GM23338 (cell line): ENCODE results near the gene CCT2. TPM values are rescaled to one million over a fixed set of nuclear protein-coding genes. Genes with fewer than 3 reads are reported as not detected.

Experiments
- microRNA-seq: library from miRNA; unstranded; fragments of <30 nt; microRNA quantifications from one replicate; pipeline ENCODE4, GENCODE V29; 2017
- polyA plus RNA-seq: library from polyadenylated mRNA; unstranded; fragments of >200 nt; fragmentation: Nextera tagmentation; extraction: Ambion mirVana; gene quantifications from 2 replicates; pipeline ENCODE4 v1.2.1, GENCODE V29; 2016
- small RNA-seq: library from RNA; depleted of rRNA; stranded (forward); fragments of <200 nt; gene quantifications from one replicate; pipeline ENCODE3, GENCODE V24; 2014; ENCODE audit warnings: low replicate concordance
- total RNA-seq: library from RNA; depleted of rRNA; stranded (reverse); fragments of >200 nt; shearing (Covaris generic); gene quantifications from 2 replicates; pipeline ENCODE4 v1.2.3, GENCODE V29; 2014; rRNA removed
- TF ChIP-seq, protein P1 (sequence below): fragments of 250-450 bp; sonication (Bioruptor Pico); IDR thresholded peaks from 2 replicates; pipeline ENCODE4 v1.5.0; 2020; ENCODE audit warnings: mild to moderate bottlenecking, moderate library complexity

CCT2 gene
- total and polyA plus RNA-seq, 2 experiments from 2014 or later: 434 to 778 TPM

DNA sequence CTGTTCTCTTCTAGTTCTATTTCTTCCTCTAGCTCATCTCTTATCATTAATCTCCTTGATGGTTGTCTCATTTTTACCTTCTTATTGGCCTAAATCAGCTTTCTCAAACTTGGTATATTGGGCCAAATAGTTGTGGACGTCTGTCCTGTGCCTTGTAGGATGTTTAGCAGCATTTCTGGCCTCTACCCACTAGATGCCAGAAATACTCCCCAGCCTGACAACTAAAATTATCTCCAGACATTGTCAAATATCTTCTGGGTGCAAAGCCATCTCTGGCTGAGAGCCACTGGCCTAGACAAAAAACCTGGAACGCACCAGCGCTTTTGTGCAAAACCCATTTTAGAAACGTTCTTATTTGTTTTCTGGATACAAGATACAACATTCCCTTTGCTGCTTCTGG is 64.3 kb downstream of the CCT2 start (continued):
- TF ChIP-seq, protein P1, sequence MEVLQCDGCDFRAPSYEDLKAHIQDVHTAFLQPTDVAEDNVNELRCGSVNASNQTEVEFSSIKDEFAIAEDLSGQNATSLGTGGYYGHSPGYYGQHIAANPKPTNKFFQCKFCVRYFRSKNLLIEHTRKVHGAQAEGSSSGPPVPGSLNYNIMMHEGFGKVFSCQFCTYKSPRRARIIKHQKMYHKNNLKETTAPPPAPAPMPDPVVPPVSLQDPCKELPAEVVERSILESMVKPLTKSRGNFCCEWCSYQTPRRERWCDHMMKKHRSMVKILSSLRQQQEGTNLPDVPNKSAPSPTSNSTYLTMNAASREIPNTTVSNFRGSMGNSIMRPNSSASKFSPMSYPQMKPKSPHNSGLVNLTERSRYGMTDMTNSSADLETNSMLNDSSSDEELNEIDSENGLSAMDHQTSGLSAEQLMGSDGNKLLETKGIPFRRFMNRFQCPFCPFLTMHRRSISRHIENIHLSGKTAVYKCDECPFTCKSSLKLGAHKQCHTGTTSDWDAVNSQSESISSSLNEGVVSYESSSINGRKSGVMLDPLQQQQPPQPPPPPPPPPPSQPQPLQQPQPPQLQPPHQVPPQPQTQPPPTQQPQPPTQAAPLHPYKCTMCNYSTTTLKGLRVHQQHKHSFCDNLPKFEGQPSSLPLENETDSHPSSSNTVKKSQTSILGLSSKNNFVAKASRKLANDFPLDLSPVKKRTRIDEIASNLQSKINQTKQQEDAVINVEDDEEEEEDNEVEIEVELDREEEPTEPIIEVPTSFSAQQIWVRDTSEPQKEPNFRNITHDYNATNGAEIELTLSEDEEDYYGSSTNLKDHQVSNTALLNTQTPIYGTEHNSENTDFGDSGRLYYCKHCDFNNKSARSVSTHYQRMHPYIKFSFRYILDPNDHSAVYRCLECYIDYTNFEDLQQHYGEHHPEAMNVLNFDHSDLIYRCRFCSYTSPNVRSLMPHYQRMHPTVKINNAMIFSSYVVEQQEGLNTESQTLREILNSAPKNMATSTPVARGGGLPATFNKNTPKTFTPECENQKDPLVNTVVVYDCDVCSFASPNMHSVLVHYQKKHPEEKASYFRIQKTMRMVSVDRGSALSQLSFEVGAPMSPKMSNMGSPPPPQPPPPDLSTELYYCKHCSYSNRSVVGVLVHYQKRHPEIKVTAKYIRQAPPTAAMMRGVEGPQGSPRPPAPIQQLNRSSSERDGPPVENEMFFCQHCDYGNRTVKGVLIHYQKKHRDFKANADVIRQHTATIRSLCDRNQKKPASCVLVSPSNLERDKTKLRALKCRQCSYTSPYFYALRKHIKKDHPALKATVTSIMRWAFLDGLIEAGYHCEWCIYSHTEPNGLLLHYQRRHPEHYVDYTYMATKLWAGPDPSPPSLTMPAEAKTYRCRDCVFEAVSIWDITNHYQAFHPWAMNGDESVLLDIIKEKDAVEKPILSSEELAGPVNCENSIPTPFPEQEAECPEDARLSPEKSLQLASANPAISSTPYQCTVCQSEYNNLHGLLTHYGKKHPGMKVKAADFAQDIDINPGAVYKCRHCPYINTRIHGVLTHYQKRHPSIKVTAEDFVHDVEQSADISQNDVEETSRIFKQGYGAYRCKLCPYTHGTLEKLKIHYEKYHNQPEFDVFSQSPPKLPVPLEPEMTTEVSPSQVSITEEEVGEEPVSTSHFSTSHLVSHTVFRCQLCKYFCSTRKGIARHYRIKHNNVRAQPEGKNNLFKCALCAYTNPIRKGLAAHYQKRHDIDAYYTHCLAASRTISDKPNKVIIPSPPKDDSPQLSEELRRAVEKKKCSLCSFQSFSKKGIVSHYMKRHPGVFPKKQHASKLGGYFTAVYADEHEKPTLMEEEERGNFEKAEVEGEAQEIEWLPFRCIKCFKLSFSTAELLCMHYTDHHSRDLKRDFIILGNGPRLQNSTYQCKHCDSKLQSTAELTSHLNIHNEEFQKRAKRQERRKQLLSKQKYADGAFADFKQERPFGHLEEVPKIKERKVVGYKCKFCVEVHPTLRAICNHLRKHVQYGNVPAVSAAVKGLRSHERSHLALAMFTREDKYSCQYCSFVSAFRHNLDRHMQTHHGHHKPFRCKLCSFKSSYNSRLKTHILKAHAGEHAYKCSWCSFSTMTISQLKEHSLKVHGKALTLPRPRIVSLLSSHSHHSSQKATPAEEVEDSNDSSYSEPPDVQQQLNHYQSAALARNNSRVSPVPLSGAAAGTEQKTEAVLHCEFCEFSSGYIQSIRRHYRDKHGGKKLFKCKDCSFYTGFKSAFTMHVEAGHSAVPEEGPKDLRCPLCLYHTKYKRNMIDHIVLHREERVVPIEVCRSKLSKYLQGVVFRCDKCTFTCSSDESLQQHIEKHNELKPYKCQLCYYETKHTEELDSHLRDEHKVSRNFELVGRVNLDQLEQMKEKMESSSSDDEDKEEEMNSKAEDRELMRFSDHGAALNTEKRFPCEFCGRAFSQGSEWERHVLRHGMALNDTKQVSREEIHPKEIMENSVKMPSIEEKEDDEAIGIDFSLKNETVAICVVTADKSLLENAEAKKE (CRISPR knock-in tag): no peak

Small RNA genes within 50 kb of the gene (microRNA-seq; reads per million reads assigned to microRNA genes)
- gene MIR3913-1 (not detected), gene MIR3913-2 (not detected)

Small RNA genes within 50 kb of the gene (small RNA-seq; reads per million reads assigned to genes)
- gene MIR3913-1: 0.57 reads per million, percentile 40 among the genes with 10 or more reads in this experiment

Other genes starting within 250 kb of the CCT2 start
- not detected in 2 replicates for gene LYZ, start 237.1 kb upstream of the CCT2 start, total RNA-seq
- gene LYZ, start 237.1 kb upstream of the CCT2 start, polyA plus RNA-seq: 0.16 TPM in 1 of 2 replicates, not detected in the other
- gene YEATS4, start 225.7 kb upstream of the CCT2 start, total RNA-seq: 82.5 and 90.5 TPM in 2 replicates
- 64.4 and 64.7 TPM in 2 replicates for gene YEATS4, start 225.7 kb upstream of the CCT2 start, polyA plus RNA-seq
- gene FRS2, start 115.1 kb upstream of the CCT2 start, total RNA-seq: 45.0 and 49.7 TPM in 2 replicates
- gene FRS2, start 115.1 kb upstream of the CCT2 start, polyA plus RNA-seq: 29.2 and 34.3 TPM in 2 replicates
- not detected in 2 replicates for gene LRRC10, start 25.4 kb downstream of the CCT2 start, total RNA-seq
- gene LRRC10, start 25.4 kb downstream of the CCT2 start, polyA plus RNA-seq: not detected in 2 replicates
- not detected in 2 replicates for gene BEST3, start 113.8 kb downstream of the CCT2 start, total RNA-seq
- not detected in 2 replicates for gene BEST3, start 113.8 kb downstream of the CCT2 start, polyA plus RNA-seq
- gene RAB3IP, start 153.4 kb downstream of the CCT2 start, total RNA-seq: 30.8 and 48.6 TPM in 2 replicates
- gene RAB3IP, start 153.4 kb downstream of the CCT2 start, polyA plus RNA-seq: 42.8 and 48.6 TPM in 2 replicates
- gene MYRFL, start 239.8 kb downstream of the CCT2 start, total RNA-seq: 0.82 and 2.3 TPM in 2 replicates
- gene MYRFL, start 239.8 kb downstream of the CCT2 start, polyA plus RNA-seq: 1.5 and 2.8 TPM in 2 replicates